ENCODE data around the gene SELENOF.
"Not testable (repeated sequence)": the region's sequence is repeated elsewhere in the genome, so short reads cannot be mapped to it uniquely, and the experiment has no call there.

- TF ChIP-seq CTCF (conservative IDR thresholded peaks at IDR 0.05; ENCODE audit: low read depth, low read length); RCOR1 (IDR thresholded peaks at IDR 0.05; ENCODE audit: insufficient replicate concordance, low read length); BHLHE40 (IDR thresholded peaks at IDR 0.05; ENCODE audit: low read depth, low read length); MXI1 (IDR thresholded peaks at IDR 0.05; ENCODE audit: borderline replicate concordance, low read depth, low read length); POLR2A (IDR thresholded peaks at IDR 0.05; ENCODE audit: low read depth, low read length); RFX5 (IDR thresholded peaks at IDR 0.05; ENCODE audit: low read depth, low read length); SMC3 (IDR thresholded peaks at IDR 0.05; ENCODE audit: low read depth, low read length); CEBPB (IDR thresholded peaks at IDR 0.05; ENCODE audit: low read depth, low read length); NFE2L2 (IDR thresholded peaks at IDR 0.05; ENCODE audit: low read depth, low read length); MAFK (IDR thresholded peaks at IDR 0.05; ENCODE audit: low read depth, low read length); RAD21 (IDR thresholded peaks at IDR 0.05; ENCODE audit: low read length); FOS (IDR thresholded peaks at IDR 0.05; ENCODE audit: low read depth, low read length): not testable (repeated sequence)
These were observed 96.6 kb downstream of the SELENOF start for GRCh38 chr1:86817246-86817826.

Data from IMR-90 (cell line).